Activated naive CD4-positive, alpha-beta T cell (primary cell): ENCODE data around the gene C2orf42.
"Not testable (repeated sequence)": the region's sequence is repeated elsewhere in the genome, so short reads cannot be mapped to it uniquely, and the experiment has no call there.

ENCODE experiments used
- DNase-seq, 4 experiments: peaks; one replicate each; lab custom pipeline; 2025; lab: John Stamatoyannopoulos, UW

The C2orf42 gene

DNA sequence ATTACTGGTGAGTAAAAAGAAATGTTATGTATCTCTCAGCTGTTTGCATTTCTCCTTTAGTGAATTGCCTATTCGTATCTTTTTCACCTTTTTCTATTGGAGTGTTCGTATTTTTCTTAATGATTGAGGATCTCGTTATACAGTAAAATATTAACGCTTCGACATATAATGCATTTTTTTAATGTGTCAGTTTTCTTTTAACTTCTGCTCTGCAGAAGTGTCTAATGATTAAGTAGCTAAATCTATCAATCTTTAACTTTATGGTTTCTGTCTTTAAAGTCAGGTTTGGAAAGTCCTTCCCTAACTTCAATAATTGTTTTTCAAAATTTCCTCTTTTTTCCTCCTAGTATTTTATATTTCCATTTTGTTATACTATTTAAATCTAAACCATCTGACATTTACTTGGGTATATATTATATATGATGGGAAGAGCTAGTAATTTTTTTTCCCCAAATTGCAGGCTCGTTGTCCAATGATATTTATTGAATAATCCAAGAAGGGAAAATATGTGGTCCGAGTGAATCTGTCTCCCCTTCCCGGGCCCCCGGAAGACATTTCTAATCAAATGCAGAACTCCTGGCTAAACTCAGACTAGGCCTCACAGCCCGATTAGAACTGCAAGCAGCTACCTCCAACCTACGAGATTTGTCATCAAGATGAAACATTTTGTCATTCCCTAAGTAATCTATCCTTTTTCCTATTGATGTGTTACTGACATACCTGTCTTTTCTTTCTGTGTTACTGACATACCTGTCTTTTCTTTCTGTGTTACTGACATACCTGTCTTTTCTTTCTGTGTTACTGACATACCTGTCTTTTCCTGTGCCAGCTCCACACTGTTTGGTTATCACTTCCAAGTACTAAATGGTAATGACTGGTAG lies 86.3 kb downstream of the C2orf42 start:
- DNase-seq, result no peak

DNA sequence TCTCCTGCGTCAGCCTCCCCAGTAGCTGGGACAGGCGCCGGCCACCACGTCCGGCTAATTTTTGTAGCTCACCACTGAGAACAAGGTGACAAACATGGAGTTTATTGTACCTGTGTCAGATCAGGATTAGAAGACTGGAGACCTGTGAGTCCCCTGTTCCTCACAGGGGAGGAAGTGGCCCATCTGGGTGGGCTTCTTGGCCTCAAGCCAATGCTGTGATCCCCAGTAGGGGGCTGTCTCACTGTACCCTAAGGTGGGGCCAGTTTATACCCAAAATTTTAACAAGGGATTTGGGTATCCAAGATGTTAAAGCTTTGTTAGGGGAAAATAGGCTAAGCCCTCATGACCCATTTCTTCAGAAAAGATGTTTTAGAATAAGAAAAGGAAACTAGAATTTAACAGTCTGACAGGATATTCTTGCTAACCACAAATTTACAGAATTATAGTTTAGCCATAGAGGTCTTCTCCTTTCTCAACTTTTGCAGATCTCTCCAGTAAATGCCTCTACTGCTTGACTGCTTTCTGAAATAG lies 87.2 kb downstream of the C2orf42 start:
- DNase-seq, result no peak

- DNase-seq, result not testable (repeated sequence)
These were observed 88.4 kb downstream of the C2orf42 start for GRCh38 chr2:70102323-70102905.

DNA sequence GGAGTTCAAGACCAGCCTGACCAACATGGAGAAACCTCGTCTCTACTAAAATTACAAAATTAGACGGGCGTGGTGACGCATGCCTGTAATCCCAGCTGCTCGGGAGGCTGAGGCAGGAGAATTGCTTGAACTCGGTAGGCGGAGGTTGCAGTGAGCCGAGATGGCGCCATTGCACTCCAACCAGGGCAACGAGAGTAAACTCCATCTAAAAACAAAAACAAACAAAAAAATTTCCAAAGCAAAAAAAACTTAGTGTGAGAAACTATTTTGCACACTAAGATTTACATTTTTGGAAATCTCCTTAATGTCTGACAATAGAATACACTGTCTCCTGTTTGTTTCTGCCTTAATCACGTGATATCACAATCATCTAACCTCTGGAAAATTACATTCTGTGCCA lies 89.1 kb downstream of the C2orf42 start:
- not testable (repeated sequence) for DNase-seq

GRCh38 chr2:70101174-70101573 lies 89.6 kb downstream of the C2orf42 start:
- no peak for DNase-seq
